CD14-positive monocyte (primary cell): ENCODE data around the gene ERBB4. TPM values are rescaled to one million over a fixed set of nuclear protein-coding genes. Genes with fewer than 3 reads are reported as not detected.

ENCODE experiments used
- DNase-seq, 3 donors: peaks; one replicate each; pipeline ENCODE4 v3.0.0-alpha.2; 2011 to 2022
- H2AFZ ChIP-seq: 2 replicates; pipeline ENCODE4 v1.6.0; 2012; ENCODE audit warnings: mild to moderate bottlenecking, low read depth, low read length, inconsistent platforms; ENCODE audit not compliant: insufficient read depth, poor library complexity, severe bottlenecking
- H3K27ac ChIP-seq, 2 donors: 1 replicate in 1 of 2; 2 replicates in 1 of 2; pipeline ENCODE4 v1.5.1; 2012 to 2013; ENCODE audit warnings: low read length in 2 of 2, control low read depth in 1 of 2, inconsistent platforms in 1 of 2, low read depth in 1 of 2, mild to moderate bottlenecking in 1 of 2
- H3K27me3 ChIP-seq, 2 donors: one replicate each; pipeline versions ENCODE4 v1.6.0 to v1.6.1; 2011 to 2013; ENCODE audit warnings: low read length in 2 of 2; ENCODE audit not compliant: control insufficient read depth in 2 of 2, insufficient read depth in 2 of 2
- H3K36me3 ChIP-seq, 2 donors: replicated peaks in 1 of 2; 1 replicate in 1 of 2; 2 replicates in 1 of 2; pipeline versions ENCODE4 v1.5.1 to v1.6.1; 2012 to 2013; ENCODE audit warnings: low read length in 2 of 2, control low read depth in 1 of 2, inconsistent platforms in 1 of 2, mild to moderate bottlenecking in 1 of 2; ENCODE audit not compliant: insufficient read depth in 2 of 2, control insufficient read depth in 1 of 2
- H3K4me1 ChIP-seq, 2 donors: 1 replicate in 1 of 2; 2 replicates in 1 of 2; pipeline versions ENCODE4 v1.5.1 to v1.6.1; 2012 to 2013; ENCODE audit warnings: low read length in 2 of 2, control low read depth in 1 of 2, inconsistent platforms in 1 of 2, mild to moderate bottlenecking in 1 of 2, moderate library complexity in 1 of 2; ENCODE audit not compliant: insufficient read depth in 2 of 2, control insufficient read depth in 1 of 2
- H3K4me2 ChIP-seq: replicated peaks from 2 replicates; pipeline ENCODE3; 2012; ENCODE audit warnings: low read length, moderate library complexity, mild to moderate bottlenecking; ENCODE audit not compliant: poor library complexity, severe bottlenecking; ENCODE audit errors: extremely low read depth
- H3K4me3 ChIP-seq, 3 experiments: fragments of 200-600 bp in 1 of 3; sonication (generic) in 1 of 3; replicated peaks in 1 of 3; 1 replicate in 2 of 3; 2 replicates in 1 of 3; pipeline ENCODE4 v1.5.1; 2011 to 2013; ENCODE audit warnings: low read length in 3 of 3, mild to moderate bottlenecking in 3 of 3, control low read depth in 2 of 3, low read depth in 2 of 3, inconsistent platforms in 1 of 3, moderate library complexity in 1 of 3
- H3K79me2 ChIP-seq: 2 replicates; pipeline ENCODE4 v1.6.0; 2012; ENCODE audit warnings: mild to moderate bottlenecking, control low read depth, inconsistent platforms, low read length, moderate library complexity; ENCODE audit not compliant: insufficient read depth
- H3K9ac ChIP-seq: 2 replicates; pipeline ENCODE4 v1.6.0; 2017; ENCODE audit warnings: low read length, mild to moderate bottlenecking; ENCODE audit not compliant: insufficient read depth, poor library complexity, severe bottlenecking
- H3K9me3 ChIP-seq, 2 donors: replicated peaks in 1 of 2; 1 replicate in 1 of 2; 2 replicates in 1 of 2; pipeline versions ENCODE4 v1.5.1 to v1.6.1; 2012 to 2013; ENCODE audit warnings: low read length in 2 of 2, control low read depth in 1 of 2; ENCODE audit not compliant: control insufficient read depth in 1 of 2, insufficient read depth in 1 of 2
- H4K20me1 ChIP-seq: 2 replicates; pipeline ENCODE4 v1.6.0; 2012; ENCODE audit warnings: mild to moderate bottlenecking, low read length, control low read depth, moderate library complexity; ENCODE audit not compliant: insufficient read depth
- H3K27ac Mint-ChIP-seq, 7 donors: one replicate each; pipeline ENCODE4 v1.8.0; 2020; ENCODE audit warnings: mild to moderate bottlenecking in 7 of 7, mixed read lengths in 7 of 7, moderate library complexity in 6 of 7, inconsistent platforms in 2 of 7
- H3K27me3 Mint-ChIP-seq, 3 donors: one replicate each; pipeline ENCODE4 v1.8.0; 2021 to 2022; ENCODE audit warnings: low read depth in 3 of 3, mild to moderate bottlenecking in 3 of 3, mixed read lengths in 3 of 3, moderate library complexity in 3 of 3, inconsistent platforms in 1 of 3
- H3K36me3 Mint-ChIP-seq, 2 donors: one replicate each; pipeline ENCODE4 v1.8.0; 2020; ENCODE audit warnings: mixed read lengths in 2 of 2, inconsistent platforms in 1 of 2, mild to moderate bottlenecking in 1 of 2
- H3K4me1 Mint-ChIP-seq: one replicate; pipeline ENCODE4 v1.8.0; 2020; ENCODE audit warnings: mild to moderate bottlenecking, mixed read lengths
- H3K4me3 Mint-ChIP-seq, 2 donors: one replicate each; pipeline ENCODE4 v1.8.0; 2020; ENCODE audit warnings: mild to moderate bottlenecking in 2 of 2, mixed read lengths in 2 of 2, moderate library complexity in 1 of 2
- H3K9me3 Mint-ChIP-seq, 7 donors: one replicate each; pipeline ENCODE4 v1.8.0; 2020 to 2022; ENCODE audit warnings: mixed read lengths in 7 of 7, mild to moderate bottlenecking in 6 of 7, moderate library complexity in 6 of 7, inconsistent platforms in 2 of 7
- CTCF ChIP-seq: fragments of 200-600 bp; IDR thresholded peaks from one replicate; pipeline ENCODE4 v1.8.0; 2022; ENCODE audit warnings: antibody characterized with exemption, mild to moderate bottlenecking
- WGBS: methylation state at CpG from one replicate; pipeline ENCODE4 v1.1.5; 2013; ENCODE audit warnings: missing lambda C conversion rate; ENCODE audit not compliant: insufficient coverage; 5-methylcytosine and 5-hydroxymethylcytosine counted together
- intact Hi-C, 2 donors: fragments of 100-400 bp; cut with micrococcal nuclease; formaldehyde crosslinking; loops; one replicate each; pipeline versions ENCODE4 v1.15.0 to v1.15.1; 2023
- polyA plus RNA-seq, 3 donors: library from polyadenylated mRNA; depleted of rRNA in 1 of 3; unstranded in 2 of 3; stranded (reverse) in 1 of 3; fragments of 300-500 nt in 2 of 3; fragments of >200 nt in 1 of 3; fragmentation: Illumina TruSeq in 2 of 3; gene quantifications; 1 replicate in 2 of 3; 2 replicates in 1 of 3; pipeline ENCODE4 v1.2.3, GENCODE V29; 2012 to 2021

The ERBB4 gene
- polyA plus RNA-seq, 3 donors = not detected

- H3K27ac Mint-ChIP-seq = no peak overlapping the region
- no peaks in the 10 kb centered on the region for H3K4me1 Mint-ChIP-seq
- WGBS = no CpG with 5 or more reads among the region's 1 CpG
- Histone ChIP-seq H2AFZ (no peak overlapping the region), H3K36me3 (no peaks in the 10 kb centered on the region), H3K79me2 (no peaks in the 10 kb centered on the region), H3K4me1 (no peaks in the 10 kb centered on the region), H3K4me2 (no peak overlapping the region), H3K27ac (no peak overlapping the region), H3K9ac (no peak overlapping the region), H3K9me3 (no peaks in the 10 kb centered on the region), H3K27me3 (no peaks in the 10 kb centered on the region), H3K4me3 (no peak overlapping the region), H4K20me1 (no peaks in the 10 kb centered on the region)
- no peak for DNase-seq
- no peak overlapping the region for H3K4me3 Mint-ChIP-seq
- no peaks in the 10 kb centered on the region for H3K36me3 Mint-ChIP-seq
- H3K9me3 Mint-ChIP-seq = peaks cover 0 to 3% (median 0%) of the 10 kb centered on the region in 7 donors
- intact Hi-C loops = no loop called here
- peaks cover 0 to 2% (median 0%) of the 10 kb centered on the region in 3 donors for H3K27me3 Mint-ChIP-seq
- no peak for TF ChIP-seq CTCF
These were observed 272.3 kb downstream of the ERBB4 start for GRCh38 chr2:212266297-212266696.

- no CpG with 5 or more reads among the region's 3 CpGs for WGBS
- Histone ChIP-seq H3K4me3 (no peak overlapping the region), H3K9ac (no peak overlapping the region), H3K4me2 (no peak overlapping the region), H3K27me3 (no peaks in the 10 kb centered on the region), H3K36me3 (no peaks in the 10 kb centered on the region), H4K20me1 (no peaks in the 10 kb centered on the region), H3K4me1 (no peaks in the 10 kb centered on the region), H2AFZ (no peak overlapping the region), H3K27ac (no peak overlapping the region), H3K9me3 (no peaks in the 10 kb centered on the region), H3K79me2 (no peaks in the 10 kb centered on the region)
- Mint-ChIP-seq H3K27ac (no peak overlapping the region), H3K9me3 (peaks cover 0 to 3% (median 0%) of the 10 kb centered on the region in 7 donors), H3K27me3 (peaks cover 0 to 2% (median 0%) of the 10 kb centered on the region in 3 donors), H3K4me1 (no peaks in the 10 kb centered on the region), H3K36me3 (no peaks in the 10 kb centered on the region), H3K4me3 (no peak overlapping the region)
- DNase-seq = no peak
- intact Hi-C loops = no loop called here
- no peak for TF ChIP-seq CTCF
These were observed 272.8 kb downstream of the ERBB4 start for GRCh38 chr2:212265777-212266176.
